Nephron (organoid): Measurements from ENCODE around the gene TRMT44.
A peak's percentile ranks its signal among the peaks of the same experiment; 100 is the strongest.

ENCODE experiments used
- H3K27ac Mint-ChIP-seq, 3 experiments: 2 replicates each; pipeline ENCODE4 v1.8.0; 2020; ENCODE audit warnings: mixed read lengths in 3 of 3, mild to moderate bottlenecking in 2 of 3, moderate library complexity in 1 of 3
- H3K27me3 Mint-ChIP-seq: 2 replicates; pipeline ENCODE4 v1.8.0; 2021; ENCODE audit warnings: low read depth, mild to moderate bottlenecking, moderate library complexity, mixed read lengths
- H3K36me3 Mint-ChIP-seq: 2 replicates; pipeline ENCODE4 v1.8.0; 2020; ENCODE audit warnings: low read depth, mixed read lengths
- H3K4me1 Mint-ChIP-seq: 2 replicates; pipeline ENCODE4 v1.8.0; 2020; ENCODE audit warnings: mixed read lengths
- H3K4me3 Mint-ChIP-seq, 3 experiments: 2 replicates each; pipeline ENCODE4 v1.8.0; 2020; ENCODE audit warnings: mild to moderate bottlenecking in 3 of 3, mixed read lengths in 3 of 3, moderate library complexity in 2 of 3
- H3K9me3 Mint-ChIP-seq: 2 replicates; pipeline ENCODE4 v1.8.0; 2020; ENCODE audit warnings: mixed read lengths
- TF ChIP-seq, protein P1 (sequence below), 3 experiments: fragments of 200-600 bp; sonication (generic); IDR thresholded peaks; one replicate each; pipeline ENCODE4 v1.5.0; 2021; ENCODE audit warnings: antibody characterized with exemption in 3 of 3; ENCODE audit not compliant: unreplicated experiment in 3 of 3

The TRMT44 gene

DNA sequence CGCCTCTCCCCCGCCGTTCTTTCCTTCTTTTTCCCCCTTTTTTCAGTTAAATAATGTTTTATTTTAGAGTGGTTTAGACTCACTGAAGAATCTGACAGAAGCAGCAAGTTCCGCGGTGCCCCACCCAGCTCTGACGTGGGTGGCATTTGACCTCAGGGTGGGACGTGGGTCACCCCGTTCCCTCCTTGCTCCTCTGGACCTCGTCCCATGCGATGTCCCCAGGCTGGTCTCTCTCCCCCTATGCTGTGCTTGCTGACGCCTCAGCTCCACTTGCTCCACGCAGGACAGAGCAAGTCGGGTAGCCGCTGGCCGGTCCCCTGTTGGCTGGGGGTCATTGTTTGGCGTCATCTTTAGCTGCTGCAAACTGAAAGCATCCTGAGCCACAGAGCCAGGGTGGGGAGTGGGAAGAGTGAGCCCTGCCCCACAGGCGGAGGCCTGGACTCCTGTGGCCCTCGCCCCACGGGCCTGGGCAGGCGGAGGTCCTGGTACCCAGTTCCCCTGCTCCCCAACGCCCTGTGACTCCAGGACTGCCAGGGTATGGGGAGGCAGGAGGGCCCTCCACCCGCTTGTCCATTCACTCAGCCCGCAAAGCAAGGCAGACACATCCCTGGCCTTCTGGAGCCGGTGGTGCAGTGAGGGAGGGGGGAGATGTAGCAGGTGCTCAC lies 30.8 kb downstream of the TRMT44 start:
- peaks cover 34% of the 10 kb centered on the region for H3K4me1 Mint-ChIP-seq
- no peaks in the 10 kb centered on the region for H3K9me3 Mint-ChIP-seq
- peaks cover 24% of the 10 kb centered on the region for H3K36me3 Mint-ChIP-seq
- peak overlapping the region in 2 of 3 experiments; percentile 98 to 99 for H3K27ac Mint-ChIP-seq
- peaks cover 4% of the 10 kb centered on the region for H3K27me3 Mint-ChIP-seq
- H3K4me3 Mint-ChIP-seq, result no peak overlapping the region
- TF ChIP-seq, protein P1, sequence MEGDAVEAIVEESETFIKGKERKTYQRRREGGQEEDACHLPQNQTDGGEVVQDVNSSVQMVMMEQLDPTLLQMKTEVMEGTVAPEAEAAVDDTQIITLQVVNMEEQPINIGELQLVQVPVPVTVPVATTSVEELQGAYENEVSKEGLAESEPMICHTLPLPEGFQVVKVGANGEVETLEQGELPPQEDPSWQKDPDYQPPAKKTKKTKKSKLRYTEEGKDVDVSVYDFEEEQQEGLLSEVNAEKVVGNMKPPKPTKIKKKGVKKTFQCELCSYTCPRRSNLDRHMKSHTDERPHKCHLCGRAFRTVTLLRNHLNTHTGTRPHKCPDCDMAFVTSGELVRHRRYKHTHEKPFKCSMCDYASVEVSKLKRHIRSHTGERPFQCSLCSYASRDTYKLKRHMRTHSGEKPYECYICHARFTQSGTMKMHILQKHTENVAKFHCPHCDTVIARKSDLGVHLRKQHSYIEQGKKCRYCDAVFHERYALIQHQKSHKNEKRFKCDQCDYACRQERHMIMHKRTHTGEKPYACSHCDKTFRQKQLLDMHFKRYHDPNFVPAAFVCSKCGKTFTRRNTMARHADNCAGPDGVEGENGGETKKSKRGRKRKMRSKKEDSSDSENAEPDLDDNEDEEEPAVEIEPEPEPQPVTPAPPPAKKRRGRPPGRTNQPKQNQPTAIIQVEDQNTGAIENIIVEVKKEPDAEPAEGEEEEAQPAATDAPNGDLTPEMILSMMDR (IDR thresholded peaks at IDR 0.05; ENCODE audit: unreplicated experiment in 3 of 3), result no peak

DNA sequence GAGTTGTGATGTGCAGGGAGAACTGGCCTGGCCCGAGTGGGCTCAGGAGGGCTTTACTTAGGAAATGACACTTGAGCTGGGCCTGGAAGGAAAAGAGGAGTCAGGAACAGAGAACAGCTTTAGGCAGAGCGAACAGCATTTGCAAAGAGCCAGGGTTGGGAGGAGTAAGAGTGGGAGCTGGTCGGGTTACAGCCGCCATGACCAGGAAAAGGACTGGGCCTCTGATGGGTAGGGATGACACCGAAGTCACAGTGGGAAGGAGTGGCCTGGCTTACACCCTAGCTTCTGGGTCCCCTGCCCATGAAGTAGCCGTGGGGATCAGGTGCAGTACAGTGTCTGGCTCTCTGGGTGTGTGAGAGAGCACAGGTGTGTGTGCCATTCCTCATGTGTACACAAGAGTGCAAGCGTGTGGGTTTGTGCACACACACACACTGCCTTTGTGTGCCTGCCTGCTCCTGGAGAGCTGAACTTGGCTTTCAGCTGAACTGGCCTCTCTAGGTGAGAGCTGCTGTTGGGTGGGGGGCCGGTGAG lies 31.6 kb downstream of the TRMT44 start:
- H3K4me3 Mint-ChIP-seq, result peak overlapping the region in 1 of 3 experiments; percentile 8
- H3K36me3 Mint-ChIP-seq, result peaks cover 22% of the 10 kb centered on the region
- no peaks in the 10 kb centered on the region for H3K9me3 Mint-ChIP-seq
- H3K27me3 Mint-ChIP-seq, result peaks cover 4% of the 10 kb centered on the region
- peak overlapping the region; percentile 81 to 99 (median 98) for H3K27ac Mint-ChIP-seq
- H3K4me1 Mint-ChIP-seq, result peaks cover 34% of the 10 kb centered on the region
- TF ChIP-seq, protein P1 (IDR thresholded peaks at IDR 0.05; ENCODE audit: unreplicated experiment in 3 of 3), result no peak

DNA sequence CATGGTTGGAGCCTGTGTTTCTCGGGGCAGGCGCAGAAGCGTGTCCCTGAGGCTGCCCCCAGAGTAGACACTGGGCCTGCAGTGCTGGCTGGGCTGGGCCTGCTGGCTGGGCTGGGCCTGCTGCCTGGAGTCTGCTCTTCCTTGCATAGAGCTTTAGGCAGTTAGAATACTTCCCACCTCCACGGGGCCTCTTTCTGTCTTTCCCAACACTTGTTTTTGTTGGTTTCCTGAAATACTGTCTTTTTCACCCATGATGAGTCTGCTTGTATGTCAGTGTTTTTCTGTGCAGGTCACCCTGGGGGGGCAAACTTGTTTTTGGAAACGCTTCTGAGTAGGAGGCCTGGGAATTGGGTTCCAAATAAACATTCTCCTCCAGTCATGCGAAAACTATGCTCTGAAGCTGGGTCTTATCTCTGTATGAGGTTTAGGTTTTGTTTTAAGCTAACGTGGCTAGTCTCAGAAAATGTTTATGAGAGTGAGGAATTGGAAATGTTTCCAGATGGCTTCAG lies 32.2 kb downstream of the TRMT44 start:
- peaks cover 4% of the 10 kb centered on the region for H3K27me3 Mint-ChIP-seq
- no peaks in the 10 kb centered on the region for H3K9me3 Mint-ChIP-seq

DNA sequence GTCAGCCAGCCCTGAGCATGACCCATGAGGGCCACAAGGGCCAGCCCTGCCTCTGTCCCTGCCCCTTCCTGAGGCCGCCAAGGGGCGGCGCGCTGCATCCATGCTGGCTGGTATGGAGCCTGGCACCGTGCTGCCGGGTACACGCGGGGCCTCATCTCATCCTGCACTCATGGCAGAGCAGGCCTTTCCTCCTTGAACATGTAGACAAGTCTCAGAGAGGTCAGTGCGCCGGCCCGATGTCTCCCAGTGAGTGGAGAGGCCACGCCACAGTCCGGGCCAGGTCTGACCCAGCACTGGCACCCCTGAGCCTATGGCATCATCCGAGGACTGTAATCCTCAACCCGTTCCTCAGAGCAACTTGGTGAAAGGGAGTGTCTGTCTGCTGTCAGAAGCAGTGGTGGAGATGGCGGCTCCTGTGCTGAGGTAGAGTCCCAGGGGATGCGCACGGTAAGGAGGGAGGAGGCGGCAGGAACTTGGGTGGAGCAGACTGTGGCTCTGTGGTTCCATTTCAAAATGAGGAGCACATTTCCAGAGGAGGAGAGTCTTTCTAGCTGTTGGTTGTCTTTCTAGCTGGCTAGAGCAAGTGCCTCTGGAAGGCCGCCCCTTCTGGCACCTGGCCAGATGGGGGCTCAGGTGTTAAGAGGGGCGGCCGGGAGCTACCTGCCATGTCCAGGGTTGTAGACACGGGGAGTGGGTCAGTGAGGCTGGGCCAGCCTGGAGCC lies 32.8 kb downstream of the TRMT44 start:
- Mint-ChIP-seq H3K27ac (peak overlapping the region; percentile 81 to 99 (median 98)), H3K4me3 (peak overlapping the region in 2 of 3 experiments; percentile 8 to 40), H3K36me3 (peaks cover 22% of the 10 kb centered on the region), H3K4me1 (peaks cover 34% of the 10 kb centered on the region), H3K27me3 (peaks cover 4% of the 10 kb centered on the region), H3K9me3 (no peaks in the 10 kb centered on the region)
- TF ChIP-seq, protein P1 (IDR thresholded peaks at IDR 0.05; ENCODE audit: unreplicated experiment in 3 of 3), result no peak

More for the DNA sequence above, 32.2 kb downstream of the TRMT44 start:
- Mint-ChIP-seq H3K27ac (peak overlapping the region; percentile 81 to 99 (median 98)), H3K4me1 (peaks cover 34% of the 10 kb centered on the region), H3K36me3 (peaks cover 22% of the 10 kb centered on the region), H3K4me3 (peak overlapping the region in 1 of 3 experiments; percentile 8)
- TF ChIP-seq, protein P1 (IDR thresholded peaks at IDR 0.05; ENCODE audit: unreplicated experiment in 3 of 3), result no peak

DNA sequence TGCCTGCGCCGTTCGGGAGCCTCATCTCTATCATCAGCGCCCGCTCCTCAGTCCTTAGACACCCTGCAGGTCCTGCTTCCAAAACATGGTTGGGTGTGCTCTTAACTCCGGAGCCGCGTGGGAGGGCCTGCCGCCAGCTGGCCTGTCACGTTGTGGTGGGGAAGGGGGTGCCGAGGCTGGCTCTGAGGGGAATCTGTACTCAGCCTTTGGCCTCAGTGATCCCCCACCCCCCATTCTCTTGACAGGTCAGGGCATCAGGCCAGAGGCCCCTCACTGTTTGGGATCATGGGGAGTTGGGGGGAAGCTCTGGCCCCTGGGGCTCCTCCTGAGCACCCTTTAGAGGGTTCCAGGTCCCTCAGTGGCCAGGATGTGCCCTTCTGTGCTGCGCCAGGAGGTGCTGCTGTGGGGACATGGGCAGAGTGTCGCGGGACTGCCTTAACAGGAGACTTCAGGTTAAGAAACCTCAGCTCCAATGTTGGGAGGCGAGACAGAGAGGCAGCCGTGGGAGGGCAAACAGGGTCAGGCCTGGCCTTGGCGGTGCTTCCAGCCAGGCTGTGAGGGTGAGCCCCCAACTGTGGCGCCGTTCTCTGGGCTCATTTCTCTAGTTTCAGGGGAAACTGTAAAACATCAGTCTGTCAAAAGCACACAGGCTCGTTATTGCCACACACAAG lies 33.5 kb downstream of the TRMT44 start:
- H3K4me1 Mint-ChIP-seq, result peaks cover 34% of the 10 kb centered on the region
- H3K36me3 Mint-ChIP-seq, result peaks cover 16% of the 10 kb centered on the region
- H3K4me3 Mint-ChIP-seq, result peak overlapping the region in 1 of 3 experiments; percentile 10
- peak overlapping the region; percentile 78 to 99 (median 81) for H3K27ac Mint-ChIP-seq
- TF ChIP-seq, protein P1 (IDR thresholded peaks at IDR 0.05; ENCODE audit: unreplicated experiment in 3 of 3), result no peak
- no peaks in the 10 kb centered on the region for H3K9me3 Mint-ChIP-seq
- peaks cover 4% of the 10 kb centered on the region for H3K27me3 Mint-ChIP-seq
